ENCODE measurements around the gene C1QTNF9B.

The C1QTNF9B gene

DNA sequence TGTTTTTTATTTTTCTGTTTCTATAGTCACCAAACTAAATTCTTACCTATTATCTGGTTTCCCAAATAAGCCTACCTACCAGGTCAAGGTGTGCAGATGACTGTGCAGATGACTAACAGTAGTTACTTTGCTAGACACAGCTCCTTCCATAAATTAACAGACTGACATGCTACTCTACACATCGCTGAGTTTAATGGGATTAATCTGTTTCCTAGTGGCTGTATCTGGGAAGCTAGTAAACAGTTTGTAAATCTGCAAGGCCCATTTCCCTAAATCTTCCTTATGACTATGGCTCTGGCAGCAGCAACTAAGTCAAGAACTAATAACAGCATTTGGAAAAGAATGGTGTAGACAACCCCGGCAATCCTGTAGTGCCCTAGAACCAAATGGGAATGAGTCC lies 36.0 kb downstream of the C1QTNF9B start:
- Histone ChIP-seq H3K9me3 (no peaks in the 10 kb centered on the region), H3K4me1 (no peaks in the 10 kb centered on the region), H3K4me3 (no peak overlapping the region), H3K27me3 (ENCODE audit: low read depth) (no peaks in the 10 kb centered on the region), H3K36me3 (replicated peaks) (no peaks in the 10 kb centered on the region)
- no peak for DNase-seq (ENCODE audit: low spot score in 2 of 2)
- in situ Hi-C loops (cut with MboI; ENCODE audit: low sequenced_read_pairs) = loop anchor here (10.0 kb wide), 1 partner anchor 277 kb away; no protein-coding TSS in a partner anchor

DNA sequence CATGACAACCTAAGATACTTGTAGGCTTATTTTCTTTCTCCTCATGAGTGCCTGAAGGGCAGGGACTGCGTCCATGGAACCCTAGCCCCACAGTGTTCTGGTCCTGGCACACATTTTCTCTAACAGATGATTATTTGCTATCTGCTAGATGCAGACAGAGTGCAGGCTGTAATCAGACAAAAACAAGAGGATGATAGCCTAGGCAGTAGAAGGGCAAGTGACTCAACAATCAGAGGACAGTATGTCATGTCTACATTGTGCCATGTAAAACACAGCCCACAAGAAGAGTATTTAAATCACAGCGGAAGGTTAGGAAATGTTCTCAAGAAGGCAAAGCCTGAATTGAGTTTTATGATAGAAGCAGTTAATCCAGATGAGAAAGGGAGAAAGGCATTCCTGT lies 37.4 kb downstream of the C1QTNF9B start:
- no peaks in the 10 kb centered on the region for H3K9me3 ChIP-seq
- H3K4me3 ChIP-seq = no peak overlapping the region
- DNase-seq (ENCODE audit: low spot score in 2 of 2) = no peak
- in situ Hi-C loops (cut with MboI; ENCODE audit: low sequenced_read_pairs) = loop anchor here (10.0 kb wide), 1 partner anchor 275 kb away; no protein-coding TSS in a partner anchor
- H3K36me3 ChIP-seq (replicated peaks) = no peaks in the 10 kb centered on the region
- H3K4me1 ChIP-seq = no peaks in the 10 kb centered on the region
- H3K27me3 ChIP-seq (ENCODE audit: low read depth) = no peaks in the 10 kb centered on the region

DNA sequence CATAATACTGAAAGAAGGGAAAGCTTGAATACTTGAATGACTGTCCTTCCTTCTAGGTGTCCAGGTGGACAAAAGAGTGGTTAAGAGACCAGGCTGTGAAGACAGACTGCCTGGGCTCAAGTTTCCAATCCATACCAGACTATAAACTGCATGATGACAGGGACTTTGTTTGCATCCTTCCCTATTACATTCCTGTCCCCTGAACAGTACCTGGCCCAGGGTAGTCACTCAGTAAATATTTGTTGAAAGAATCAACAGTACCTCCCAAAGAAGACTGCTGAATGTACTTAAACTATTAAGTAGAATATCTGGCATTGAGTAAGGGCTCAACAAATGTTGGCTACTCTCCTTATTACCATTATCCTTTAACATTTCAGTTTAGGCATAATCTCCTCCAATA lies 37.8 kb downstream of the C1QTNF9B start:
- no peaks in the 10 kb centered on the region for H3K4me1 ChIP-seq
- H3K27me3 ChIP-seq (ENCODE audit: low read depth) = no peaks in the 10 kb centered on the region
- H3K36me3 ChIP-seq (replicated peaks) = no peaks in the 10 kb centered on the region
- no peak for DNase-seq (ENCODE audit: low spot score in 2 of 2)
- no peaks in the 10 kb centered on the region for H3K9me3 ChIP-seq
- in situ Hi-C loops (cut with MboI; ENCODE audit: low sequenced_read_pairs) = no loop called here
- no peak overlapping the region for H3K4me3 ChIP-seq

DNA sequence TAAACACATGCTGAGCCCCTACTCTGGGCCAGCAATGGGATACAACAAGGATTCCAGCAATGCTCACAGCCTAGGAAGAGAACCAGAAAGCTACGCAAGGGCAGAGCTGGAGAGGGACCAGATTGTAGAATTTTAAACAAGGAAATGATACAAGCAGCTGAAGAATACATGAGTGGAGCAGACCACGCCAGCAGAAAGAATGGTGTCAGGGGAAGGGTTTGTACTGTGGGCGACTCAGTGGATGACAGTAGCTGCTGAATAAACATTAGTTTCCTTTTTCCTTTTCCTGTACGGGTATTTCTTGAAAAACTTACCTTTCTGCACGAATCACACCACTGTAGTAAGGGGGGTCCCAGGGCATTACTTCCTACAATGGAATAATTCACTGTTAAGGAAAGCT lies 38.8 kb downstream of the C1QTNF9B start:
- Histone ChIP-seq H3K27me3 (ENCODE audit: low read depth) (no peaks in the 10 kb centered on the region), H3K36me3 (replicated peaks) (no peaks in the 10 kb centered on the region), H3K4me1 (no peaks in the 10 kb centered on the region), H3K9me3 (no peaks in the 10 kb centered on the region), H3K4me3 (no peak overlapping the region)
- in situ Hi-C loops (cut with MboI; ENCODE audit: low sequenced_read_pairs) = no loop called here
- DNase-seq (ENCODE audit: low spot score in 2 of 2) = no peak

DNA sequence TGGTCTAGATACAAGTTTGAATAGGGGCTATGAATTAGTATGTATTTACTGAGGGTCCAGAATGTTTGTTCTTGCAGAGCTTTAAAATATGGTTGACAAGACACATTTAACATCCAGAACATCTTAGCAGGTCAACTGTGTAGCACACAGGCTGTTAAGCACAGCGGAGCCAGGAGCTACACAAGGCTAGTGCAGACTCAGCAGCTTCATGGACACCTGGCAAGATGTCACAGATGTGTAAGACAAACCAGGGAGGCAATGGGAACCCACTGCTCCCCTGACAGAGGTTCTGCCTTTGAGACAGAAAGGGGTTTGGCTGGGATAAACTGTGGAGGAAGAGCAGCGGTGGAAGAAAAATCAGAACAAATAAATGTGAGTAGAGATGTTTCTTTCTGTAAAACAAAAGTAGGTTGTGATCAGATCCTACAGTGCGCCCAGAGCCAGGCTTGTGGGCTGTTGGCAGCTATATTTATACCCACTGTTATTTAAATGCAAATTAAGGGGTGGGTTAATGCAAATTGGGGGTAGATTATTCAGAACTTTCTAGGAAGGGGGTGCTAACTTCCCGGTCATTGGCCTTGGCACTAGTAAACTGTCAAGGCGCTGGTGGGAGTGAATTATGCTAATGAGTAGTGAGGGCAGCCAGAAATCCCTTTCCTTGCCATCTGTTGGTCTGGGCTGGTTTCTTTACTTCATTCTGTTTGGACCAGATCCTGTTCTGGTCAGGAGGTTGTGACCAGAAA lies 41.1 kb downstream of the C1QTNF9B start:
- no peaks in the 10 kb centered on the region for H3K9me3 ChIP-seq
- H3K36me3 ChIP-seq (replicated peaks) = no peaks in the 10 kb centered on the region
- no peak overlapping the region for H3K4me3 ChIP-seq
- no peak for DNase-seq (ENCODE audit: low spot score in 2 of 2)
- in situ Hi-C loops (cut with MboI; ENCODE audit: low sequenced_read_pairs) = no loop called here
- H3K27me3 ChIP-seq (ENCODE audit: low read depth) = no peaks in the 10 kb centered on the region
- peaks cover 3% of the 10 kb centered on the region for H3K4me1 ChIP-seq

DNA sequence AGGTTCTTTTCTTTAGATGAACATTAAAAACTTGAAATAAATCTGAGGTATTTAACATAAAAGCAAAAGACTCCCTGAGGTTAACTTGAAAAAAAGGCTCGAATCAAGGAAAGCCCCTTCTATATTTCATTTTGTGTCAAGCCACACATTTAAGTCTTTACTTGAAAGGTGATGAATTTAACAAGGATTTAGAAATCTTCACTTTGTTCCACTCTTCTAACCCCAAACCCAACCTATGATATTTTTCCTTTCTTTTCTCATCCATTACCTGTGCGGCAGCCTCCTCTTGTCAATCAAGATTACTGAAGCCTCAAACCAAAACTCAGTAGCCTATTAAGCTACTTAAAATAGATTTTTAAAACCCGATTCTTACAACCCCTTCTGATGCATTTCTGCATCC lies 41.9 kb downstream of the C1QTNF9B start:
- Histone ChIP-seq H3K4me3 (no peak overlapping the region), H3K9me3 (no peaks in the 10 kb centered on the region), H3K4me1 (peaks cover 4% of the 10 kb centered on the region), H3K36me3 (replicated peaks) (no peaks in the 10 kb centered on the region), H3K27me3 (ENCODE audit: low read depth) (no peaks in the 10 kb centered on the region)
- DNase-seq (ENCODE audit: low spot score in 2 of 2) = no peak
- in situ Hi-C loops (cut with MboI; ENCODE audit: low sequenced_read_pairs) = no loop called here

DNA sequence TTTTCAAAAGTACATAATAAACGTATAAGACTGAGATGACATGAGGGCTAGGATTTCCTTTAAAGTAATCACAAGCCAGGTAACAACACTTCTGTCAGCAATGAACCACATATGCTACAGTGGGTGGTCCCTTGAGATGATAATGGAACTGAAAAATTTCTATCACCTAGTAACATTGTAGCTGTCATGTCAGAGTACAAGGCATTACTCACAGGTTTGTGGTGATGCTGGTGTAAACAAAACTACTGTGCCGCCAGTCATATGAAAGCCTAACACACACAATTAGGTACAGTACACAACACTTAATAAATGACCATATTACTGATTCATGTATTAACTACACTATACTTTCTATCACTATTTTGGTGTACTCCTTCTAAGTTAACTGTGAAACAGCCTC lies 45.0 kb downstream of the C1QTNF9B start:
- no peak overlapping the region for H3K4me3 ChIP-seq
- H3K36me3 ChIP-seq (replicated peaks) = no peaks in the 10 kb centered on the region
- H3K9me3 ChIP-seq = no peaks in the 10 kb centered on the region
- no peak for DNase-seq (ENCODE audit: low spot score in 2 of 2)
- H3K4me1 ChIP-seq = peaks cover 4% of the 10 kb centered on the region
- in situ Hi-C loops (cut with MboI; ENCODE audit: low sequenced_read_pairs) = no loop called here
- H3K27me3 ChIP-seq (ENCODE audit: low read depth) = no peaks in the 10 kb centered on the region

DNA sequence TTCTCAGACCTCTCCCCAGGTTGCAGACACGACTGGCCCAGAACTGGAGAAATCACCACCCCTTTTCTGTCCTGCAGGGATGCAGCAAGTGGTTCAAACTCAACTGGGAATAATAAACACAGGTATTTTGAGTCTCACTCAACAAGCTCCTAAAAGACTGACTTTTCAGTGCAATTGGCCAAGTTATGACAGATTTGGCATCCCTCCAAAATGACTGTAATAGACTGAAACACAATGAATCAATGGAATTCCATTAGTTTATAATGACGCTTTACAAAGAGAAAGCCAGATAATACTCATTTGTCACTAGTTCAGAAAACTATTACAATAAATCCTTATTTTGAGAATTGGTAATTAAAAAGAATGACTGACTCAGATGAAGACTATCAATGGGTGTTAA lies 46.2 kb downstream of the C1QTNF9B start:
- DNase-seq (ENCODE audit: low spot score in 2 of 2) = peak in 1 of 2 experiments; percentile 16
- H3K4me3 ChIP-seq = no peak overlapping the region
- no peaks in the 10 kb centered on the region for H3K27me3 ChIP-seq (ENCODE audit: low read depth)
- H3K4me1 ChIP-seq = peaks cover 4% of the 10 kb centered on the region
- H3K36me3 ChIP-seq (replicated peaks) = no peaks in the 10 kb centered on the region
- H3K9me3 ChIP-seq = no peaks in the 10 kb centered on the region
- in situ Hi-C loops (cut with MboI; ENCODE audit: low sequenced_read_pairs) = no loop called here

DNA sequence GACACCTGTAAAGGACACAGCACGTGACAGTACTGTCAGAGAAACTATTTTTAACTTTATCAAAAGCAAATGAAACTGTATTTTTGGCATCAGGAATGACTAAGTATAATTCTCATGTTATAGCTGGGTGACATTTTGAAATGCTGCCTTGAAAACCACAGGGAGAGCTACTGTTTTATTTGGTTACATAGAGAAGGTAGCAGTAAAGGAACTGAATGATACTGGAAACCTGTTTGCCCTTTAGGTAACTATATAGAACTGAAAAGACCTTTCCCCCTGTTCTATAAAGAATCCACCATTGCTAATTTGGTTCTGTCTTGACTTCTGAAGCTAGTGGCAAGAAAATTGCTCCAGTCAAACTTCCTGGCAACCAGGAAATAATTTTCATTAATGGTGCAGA lies 47.2 kb downstream of the C1QTNF9B start:
- H3K36me3 ChIP-seq (replicated peaks) = no peaks in the 10 kb centered on the region
- DNase-seq (ENCODE audit: low spot score in 2 of 2) = no peak
- H3K4me1 ChIP-seq = peaks cover 4% of the 10 kb centered on the region
- H3K4me3 ChIP-seq = no peak overlapping the region
- in situ Hi-C loops (cut with MboI; ENCODE audit: low sequenced_read_pairs) = no loop called here
- H3K9me3 ChIP-seq = no peaks in the 10 kb centered on the region
- no peaks in the 10 kb centered on the region for H3K27me3 ChIP-seq (ENCODE audit: low read depth)

DNA sequence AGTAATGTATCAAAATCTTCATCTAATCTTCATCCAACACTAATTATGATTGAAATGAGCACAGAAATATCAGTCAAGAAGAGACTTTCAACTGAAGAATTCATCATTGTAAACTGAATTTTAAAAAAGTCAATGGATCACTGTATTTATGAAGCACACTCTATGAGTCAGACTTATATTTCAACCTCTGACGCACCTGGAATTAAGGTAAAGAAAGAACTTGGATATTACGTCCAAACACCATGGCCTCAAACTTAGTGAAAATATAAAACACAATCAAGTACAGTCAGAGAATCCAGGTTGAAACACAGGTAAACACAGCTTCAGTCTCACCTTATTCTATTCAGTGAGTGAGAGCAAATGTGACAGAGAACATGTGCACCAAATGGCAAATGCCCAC lies 47.6 kb downstream of the C1QTNF9B start:
- H3K27me3 ChIP-seq (ENCODE audit: low read depth) = no peaks in the 10 kb centered on the region
- peaks cover 4% of the 10 kb centered on the region for H3K4me1 ChIP-seq
- H3K9me3 ChIP-seq = no peaks in the 10 kb centered on the region
- H3K36me3 ChIP-seq (replicated peaks) = no peaks in the 10 kb centered on the region
- in situ Hi-C loops (cut with MboI; ENCODE audit: low sequenced_read_pairs) = no loop called here
- no peak overlapping the region for H3K4me3 ChIP-seq
- no peak for DNase-seq (ENCODE audit: low spot score in 2 of 2)

DNA sequence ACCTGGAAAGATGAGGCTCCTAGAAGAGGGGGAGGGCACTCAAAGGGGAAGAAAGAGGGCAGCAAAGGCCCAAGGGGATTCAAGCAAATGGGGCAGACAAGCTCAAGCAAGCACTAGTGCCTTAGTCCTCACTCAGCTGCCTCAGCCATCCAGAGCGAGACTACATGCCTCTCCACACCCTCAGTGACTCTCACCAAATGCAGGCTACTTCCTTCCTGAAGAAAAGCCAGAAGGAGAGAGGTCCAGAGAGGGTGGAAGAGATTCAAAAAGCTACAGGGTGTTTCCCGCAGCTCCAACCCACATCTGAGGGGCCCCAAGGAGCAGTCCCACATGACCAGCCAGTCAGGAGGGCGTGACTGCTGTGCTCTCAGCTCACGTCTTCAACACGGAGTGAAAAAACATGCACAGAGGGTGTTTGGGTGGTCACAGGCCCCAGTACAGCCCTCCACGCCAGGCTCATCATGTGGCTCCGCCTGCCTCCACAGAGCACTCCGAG lies 48.6 kb downstream of the C1QTNF9B start:
- in situ Hi-C loops (cut with MboI; ENCODE audit: low sequenced_read_pairs) = no loop called here
- H3K4me3 ChIP-seq = no peak overlapping the region
- no peaks in the 10 kb centered on the region for H3K9me3 ChIP-seq
- H3K36me3 ChIP-seq (replicated peaks) = no peaks in the 10 kb centered on the region
- H3K4me1 ChIP-seq = peaks cover 4% of the 10 kb centered on the region
- no peaks in the 10 kb centered on the region for H3K27me3 ChIP-seq (ENCODE audit: low read depth)
- no peak for DNase-seq (ENCODE audit: low spot score in 2 of 2)

DNA sequence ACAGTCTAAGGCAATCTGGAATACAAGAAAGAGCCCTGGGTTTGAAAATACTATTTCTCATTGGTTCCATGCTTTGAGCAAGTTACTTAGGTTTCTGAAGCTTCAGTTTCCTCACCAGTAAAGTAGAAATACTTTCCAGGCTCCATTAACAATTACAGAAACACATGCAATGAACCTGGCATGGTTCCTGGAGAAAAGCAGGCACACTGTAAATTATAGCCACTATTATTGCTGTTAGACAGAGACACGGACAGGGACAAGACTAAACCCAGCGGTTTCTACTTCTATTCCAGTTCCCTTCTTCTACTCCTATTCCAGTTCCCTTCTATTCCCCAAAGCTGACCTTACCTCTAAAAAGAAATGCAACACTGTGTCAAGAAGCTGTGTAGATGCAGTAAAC lies 49.3 kb downstream of the C1QTNF9B start:
- Histone ChIP-seq H3K4me3 (no peak overlapping the region), H3K27me3 (ENCODE audit: low read depth) (no peaks in the 10 kb centered on the region), H3K36me3 (replicated peaks) (no peaks in the 10 kb centered on the region), H3K9me3 (no peaks in the 10 kb centered on the region), H3K4me1 (peaks cover 4% of the 10 kb centered on the region)
- no peak for DNase-seq (ENCODE audit: low spot score in 2 of 2)
- in situ Hi-C loops (cut with MboI; ENCODE audit: low sequenced_read_pairs) = no loop called here

DNA sequence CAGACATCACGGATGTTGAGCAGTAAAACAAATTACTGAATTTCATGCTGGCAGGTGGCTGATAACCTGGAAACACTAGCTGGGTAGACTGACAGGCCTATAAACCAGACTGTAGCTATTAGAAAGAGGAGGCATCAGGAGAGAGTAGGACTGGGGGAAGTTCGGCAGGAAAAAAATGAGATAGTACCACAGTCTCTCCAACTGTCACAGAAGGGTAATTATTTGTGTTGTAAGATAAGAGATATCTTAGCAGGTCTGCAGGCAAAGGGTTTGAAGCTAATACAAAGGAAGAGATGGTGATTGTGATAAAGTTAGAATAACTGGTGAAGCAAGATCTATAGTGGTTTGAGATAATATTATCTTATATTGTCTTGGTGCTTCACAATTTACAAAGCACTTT lies 49.8 kb downstream of the C1QTNF9B start:
- no peak overlapping the region for H3K4me3 ChIP-seq
- in situ Hi-C loops (cut with MboI; ENCODE audit: low sequenced_read_pairs) = no loop called here
- H3K4me1 ChIP-seq = peaks cover 4% of the 10 kb centered on the region
- H3K36me3 ChIP-seq (replicated peaks) = no peaks in the 10 kb centered on the region
- H3K9me3 ChIP-seq = no peaks in the 10 kb centered on the region
- H3K27me3 ChIP-seq (ENCODE audit: low read depth) = no peaks in the 10 kb centered on the region
- no peak for DNase-seq (ENCODE audit: low spot score in 2 of 2)

DNA sequence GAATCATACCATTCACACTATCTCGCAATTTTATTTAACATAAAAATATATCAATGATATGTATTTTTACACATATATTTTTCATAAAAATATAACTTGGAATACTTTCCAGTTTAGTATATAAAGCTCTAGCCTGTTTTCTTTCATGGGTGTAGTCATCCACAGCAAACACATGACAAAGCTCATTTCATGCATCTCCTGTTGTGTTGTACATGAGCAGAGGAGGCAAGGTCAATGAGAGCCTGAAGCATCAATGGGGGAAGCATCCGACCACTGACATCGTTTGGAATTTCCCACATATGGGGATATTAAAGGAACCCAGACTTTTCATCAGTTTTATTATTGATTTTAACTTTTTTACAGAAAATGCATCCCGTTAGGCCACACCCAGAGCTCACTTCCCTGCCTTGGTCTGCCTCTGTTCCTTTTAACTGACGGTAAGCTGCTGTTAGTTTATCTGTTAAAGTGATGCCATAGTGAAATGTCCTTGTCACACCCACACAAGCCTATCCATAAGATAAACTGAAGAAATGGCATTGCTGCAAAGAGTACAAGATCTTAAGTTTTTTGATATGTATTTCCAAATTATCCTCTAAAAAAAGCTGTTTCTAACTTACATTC lies 52.1 kb downstream of the C1QTNF9B start:
- H3K4me1 ChIP-seq = no peaks in the 10 kb centered on the region; the same call in 1 of the 2 replicates
- in situ Hi-C loops (cut with MboI; ENCODE audit: low sequenced_read_pairs) = no loop called here

More for the DNA sequence above, 52.1 kb downstream of the C1QTNF9B start:
- Histone ChIP-seq H3K4me3 (no peak overlapping the region), H3K27me3 (ENCODE audit: low read depth) (no peaks in the 10 kb centered on the region), H3K36me3 (replicated peaks) (peaks cover 4% of the 10 kb centered on the region; the same call in 1 of the 2 replicates), H3K9me3 (no peaks in the 10 kb centered on the region)
- no peak for DNase-seq (ENCODE audit: low spot score in 2 of 2)
